HCT116 (cell line): ENCODE measurements around the gene ZNF319. TPM values are rescaled to one million over a fixed set of nuclear protein-coding genes. Genes with fewer than 3 reads are reported as not detected.

ENCODE experiments used
- ATAC-seq: fragments of 200-7000 bp; cut with Tn5 transposase; 2 replicates; pipeline ENCODE4 v1.9.1; 2020; ENCODE audit warnings: mild to moderate bottlenecking, moderate library complexity
- BruUV-seq: library from RNA; stranded (reverse); fragments of 400-500 nt; replicated peaks from 2 replicates; lab custom pipeline; 2021; lab: Mats Ljungman, UMichigan
- CTCF ChIA-PET: fragments of 300-600 bp; sonication (Branson Sonifier 250); formaldehyde crosslinking; loops from one replicate; lab custom pipeline; 2021; ENCODE audit warnings: antibody characterized with exemption; lab: Charles Lee
- POLR2A ChIA-PET: fragments of 300-600, 350-600 bp; sonication (Branson Sonifier 250); formaldehyde crosslinking; loops from one replicate; lab custom pipeline; 2021; ENCODE audit warnings: antibody characterized with exemption; lab: Charles Lee
- RAD21 ChIA-PET, 2 experiments: fragments of 300-600 bp; sonication (Branson Sonifier 250); formaldehyde crosslinking; loops; one replicate each; lab custom pipeline; 2023; ENCODE audit warnings: low total read pairs in 2 of 2; ENCODE audit not compliant: uncharacterized antibody in 2 of 2, unreplicated experiment in 2 of 2, low non-redundant PET in 1 of 2; lab: Charles Lee
- DNase-seq: peaks from one replicate; pipeline ENCODE4 v3.0.0-alpha.2; 2010; ENCODE audit warnings: low read depth, low spot score
- H2AFZ ChIP-seq: fragments of 200-600 bp; shearing (Covaris generic), sonication (generic); 2 replicates; pipeline ENCODE4 v1.6.1; 2017; ENCODE audit warnings: low read depth, mixed run types, mixed read lengths, antibody characterized with exemption, low read length; ENCODE audit not compliant: poor library complexity, severe bottlenecking
- H3K27ac ChIP-seq: 2 replicates; pipeline ENCODE4 v1.5.1; 2012; ENCODE audit warnings: low read depth, low read length
- H3K27me3 ChIP-seq: fragments of 200-600 bp; sonication (generic); 2 replicates; pipeline ENCODE4 v1.6.1; 2016; ENCODE audit warnings: mixed run types, low read length, mixed read lengths; ENCODE audit not compliant: insufficient read depth
- H3K36me3 ChIP-seq, 2 experiments: fragments of 200-500 bp in 1 of 2; fragments of 200-600 bp in 1 of 2; sonication (Bioruptor generic) in 1 of 2; sonication (generic) in 1 of 2; 2 replicates each; pipeline versions ENCODE4 v1.5.1 to v1.6.1; 2014 to 2016; ENCODE audit warnings: low read length in 2 of 2, inconsistent platforms in 1 of 2, mixed read lengths in 1 of 2, mixed run types in 1 of 2; ENCODE audit not compliant: insufficient read depth in 2 of 2, control insufficient read depth in 1 of 2
- H3K4me1 ChIP-seq, 2 experiments: fragments of 200-600 bp in 1 of 2; sonication (generic) in 1 of 2; 2 replicates each; pipeline versions ENCODE4 v1.5.1 to v1.6.1; 2012 to 2017; ENCODE audit warnings: low read length in 2 of 2, inconsistent platforms in 1 of 2, mild to moderate bottlenecking in 1 of 2, mixed read lengths in 1 of 2, mixed run types in 1 of 2, moderate library complexity in 1 of 2; ENCODE audit not compliant: insufficient read depth in 2 of 2, control insufficient read depth in 1 of 2
- H3K4me2 ChIP-seq: fragments of 200-600 bp; sonication (generic); 2 replicates; pipeline ENCODE4 v1.6.1; 2017; ENCODE audit warnings: mixed run types, low read length, mixed read lengths
- H3K4me3 ChIP-seq, 2 experiments: fragments of 200-600 bp in 1 of 2; sonication (generic) in 1 of 2; replicated peaks in 1 of 2; 2 replicates each; pipeline ENCODE4 v1.5.1; 2011 to 2016; ENCODE audit warnings: low read length in 2 of 2, control low read depth in 1 of 2, low read depth in 1 of 2, mild to moderate bottlenecking in 1 of 2, mixed read lengths in 1 of 2, mixed run types in 1 of 2
- H3K79me2 ChIP-seq: fragments of 200-600 bp; sonication (generic); 2 replicates; pipeline ENCODE4 v1.6.1; 2017; ENCODE audit warnings: mild to moderate bottlenecking, mixed run types, low read length, moderate library complexity, mixed read lengths; ENCODE audit not compliant: insufficient read depth
- H3K9ac ChIP-seq: fragments of 200-600 bp; sonication (generic); 2 replicates; pipeline ENCODE4 v1.6.1; 2016; ENCODE audit warnings: low read length, mixed read lengths
- H3K9me2 ChIP-seq: fragments of 200-600 bp; sonication (generic), shearing (Covaris generic); 2 replicates; pipeline ENCODE4 v1.6.1; 2017; ENCODE audit warnings: mixed run types, mild to moderate bottlenecking, moderate library complexity; ENCODE audit not compliant: insufficient read depth
- H3K9me3 ChIP-seq, 2 experiments: fragments of 200-500 bp in 1 of 2; fragments of 200-600 bp in 1 of 2; sonication (Bioruptor generic) in 1 of 2; sonication (generic) in 1 of 2; 2 replicates each; pipeline ENCODE4 v1.6.1; 2014 to 2017; ENCODE audit warnings: low read length in 2 of 2, mixed read lengths in 2 of 2, inconsistent platforms in 1 of 2, low read depth in 1 of 2, mild to moderate bottlenecking in 1 of 2, mixed run types in 1 of 2, moderate library complexity in 1 of 2; ENCODE audit not compliant: control insufficient read depth in 1 of 2, insufficient read depth in 1 of 2
- H4K20me1 ChIP-seq: fragments of 200-600 bp; sonication (generic), shearing (Covaris generic); 2 replicates; pipeline ENCODE4 v1.6.1; 2017; ENCODE audit warnings: mixed run types, mild to moderate bottlenecking, moderate library complexity; ENCODE audit not compliant: insufficient read depth
- CBX3 ChIP-seq: IDR thresholded peaks from 2 replicates; pipeline ENCODE4 v1.6.1; 2012; ENCODE audit warnings: low read depth
- CEBPB ChIP-seq: IDR thresholded peaks from 2 replicates; pipeline ENCODE4 v1.6.1; 2012; ENCODE audit warnings: low read depth
- EGR1 ChIP-seq: IDR thresholded peaks from 2 replicates; pipeline ENCODE4 v1.6.1; 2012; ENCODE audit warnings: low read depth
- EZH2 ChIP-seq: fragments of 200-600 bp; sonication (generic); IDR thresholded peaks from 2 replicates; pipeline ENCODE4 v1.6.1; 2017; ENCODE audit warnings: antibody characterized with exemption, mixed run types
- EZH2phosphoT487 ChIP-seq: fragments of 200-600 bp; IDR thresholded peaks from 2 replicates; pipeline ENCODE4 v1.6.1; 2018; ENCODE audit warnings: antibody characterized with exemption, borderline replicate concordance
- POLR2A ChIP-seq: IDR thresholded peaks from 2 replicates; pipeline ENCODE4 v1.7.0; 2011; ENCODE audit warnings: borderline replicate concordance; ENCODE audit not compliant: insufficient read depth, insufficient read length; ENCODE audit errors: extremely low read depth
- POLR2AphosphoS5 ChIP-seq: IDR thresholded peaks from 2 replicates; pipeline ENCODE4 v1.6.1; 2011; ENCODE audit warnings: mild to moderate bottlenecking, low read depth, low read length, moderate library complexity
- RAD21 ChIP-seq: IDR thresholded peaks from 2 replicates; pipeline ENCODE4 v1.6.1; 2012; ENCODE audit warnings: low read depth, mild to moderate bottlenecking
- SIN3A ChIP-seq: IDR thresholded peaks from 2 replicates; pipeline ENCODE4 v1.6.1; 2012; ENCODE audit warnings: low read depth
- SP1 ChIP-seq: IDR thresholded peaks from 2 replicates; pipeline ENCODE4 v1.6.1; 2012; ENCODE audit warnings: low read depth
- SRF ChIP-seq: IDR thresholded peaks from 2 replicates; pipeline ENCODE4 v1.6.1; 2012; ENCODE audit warnings: low read depth
- TCF7L2 ChIP-seq: IDR thresholded peaks from 2 replicates; pipeline ENCODE4 v1.7.0; 2011; ENCODE audit warnings: borderline replicate concordance, inconsistent platforms; ENCODE audit not compliant: insufficient read depth, insufficient read length; ENCODE audit errors: extremely low read depth
- YY1 ChIP-seq: IDR thresholded peaks from 2 replicates; pipeline ENCODE4 v1.6.1; 2011; ENCODE audit warnings: low read length, low read depth, moderate library complexity, mild to moderate bottlenecking; ENCODE audit not compliant: insufficient replicate concordance; ENCODE audit errors: extremely low read depth
- ZNF274 ChIP-seq: fragments of 200-500 bp; sonication (Bioruptor generic); IDR thresholded peaks from 2 replicates; pipeline ENCODE4 v1.6.1; 2014; ENCODE audit warnings: mild to moderate bottlenecking, low read depth, low read length, inconsistent platforms
- intact Hi-C: fragments of 100-400 bp; cut with micrococcal nuclease; formaldehyde crosslinking; loops from 2 replicates; pipeline ENCODE4 v1.10.0; 2022
- total RNA-seq: library from RNA; stranded (reverse); gene quantifications from one replicate; pipeline ENCODE4 v1.2.1, GENCODE V29; 2021; ENCODE audit not compliant: unreplicated experiment
- TF ChIP-seq, protein P1 (sequence below): IDR thresholded peaks from 2 replicates; pipeline ENCODE4 v1.6.1; 2012

ZNF319 gene
- total RNA-seq, 1 experiment from 2014 or later = 7.1 TPM

DNA sequence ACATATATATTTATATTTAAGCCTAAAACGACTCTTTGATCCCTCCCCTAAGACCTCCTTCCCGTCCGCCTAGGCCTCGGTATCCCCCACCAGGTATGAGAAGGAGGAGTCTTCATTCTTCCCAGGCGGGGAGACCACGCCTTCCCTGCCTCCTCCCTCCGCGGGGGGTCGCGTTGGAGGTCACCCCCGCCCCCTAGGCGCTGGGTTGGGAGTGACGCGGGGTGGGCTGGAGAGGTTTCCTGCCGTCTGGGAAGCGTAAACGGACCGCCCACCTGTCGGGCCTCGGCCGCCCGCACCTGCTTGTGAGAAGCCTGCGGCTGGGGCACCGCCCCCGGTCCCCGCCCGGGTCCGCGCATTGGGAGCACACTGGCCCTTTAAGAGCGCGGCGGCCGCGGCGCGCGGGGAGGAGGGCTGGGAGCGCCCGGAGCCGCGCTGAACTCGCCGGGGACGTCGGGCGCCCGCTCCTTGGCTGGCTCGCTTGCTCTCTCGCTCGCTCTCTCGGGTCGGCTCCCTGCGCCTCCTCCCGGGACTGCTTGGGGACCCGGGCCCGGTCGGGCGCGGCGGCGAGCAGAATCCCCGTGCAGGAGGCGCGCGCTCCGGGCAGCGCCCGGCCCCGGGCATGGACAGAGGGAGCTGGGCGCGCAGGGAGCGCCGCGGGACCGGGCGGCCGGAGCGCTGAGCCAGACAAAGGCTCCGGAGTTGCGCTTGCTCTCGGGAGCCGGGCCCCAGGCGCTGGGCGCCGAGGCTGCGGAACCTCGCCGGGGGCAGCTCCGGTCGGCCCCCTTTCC lies 25.1 kb upstream of the ZNF319 start, which contains the start of gene MMP15:
MMP15 (plus strand) TSS at position 404 of the 788 bp plus-strand sequence. CDS start 597 bp downstream, outside the sequence.
- H3K27me3 ChIP-seq = no peaks in the 10 kb centered on the region
- TF ChIP-seq SP1 (peak; percentile 78), TCF7L2 (peak; percentile 24), EZH2phosphoT487 (no peak), CBX3 (peak; percentile 7), SRF (no peak), SIN3A (peak; percentile 73), ZNF274 (no peak), POLR2AphosphoS5 (peak; percentile 74), RAD21 (no peak), EGR1 (peak; percentile 87), YY1 (peak; percentile 65), POLR2A (peak; percentile 60), EZH2 (no peak), CEBPB (no peak)
- TF ChIP-seq, protein P1, sequence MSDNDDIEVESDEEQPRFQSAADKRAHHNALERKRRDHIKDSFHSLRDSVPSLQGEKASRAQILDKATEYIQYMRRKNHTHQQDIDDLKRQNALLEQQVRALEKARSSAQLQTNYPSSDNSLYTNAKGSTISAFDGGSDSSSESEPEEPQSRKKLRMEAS = peak; percentile 83
- DNase-seq = peak; percentile 94
- no TSS peak for BruUV-seq
- H3K36me3 ChIP-seq = no peaks in the 10 kb centered on the region
- ChIA-PET CTCF (interaction anchor here (0.9 to 2.8 kb wide), 4 partner anchors 11 to 104 kb away, joined by 3 to 8 read pairs (median 6); partner anchors contain the start of gene CFAP20), POLR2A (interaction anchor here (1.2 to 2.0 kb wide), 3 partner anchors 11 to 104 kb away, joined by 4 to 13 read pairs (median 4); partner anchors contain the start of gene CFAP20), RAD21 (interaction anchor here (0.9 to 1.0 kb wide), 2 partner anchors 104 kb away, joined by 3 read pairs; partner anchors contain the start of gene CFAP20 (in 2 of the 2))
- H2AFZ ChIP-seq = peak within 1 kb of the TSS; percentile 71
- H3K9me2 ChIP-seq = no peaks in the 10 kb centered on the region
- peaks cover 29 to 52% of the 10 kb centered on the region in 2 experiments for H3K4me1 ChIP-seq
- H3K27ac ChIP-seq = peak within 1 kb of the TSS; percentile 93
- H3K9me3 ChIP-seq = no peaks in the 10 kb centered on the region
- intact Hi-C loops = loop anchor here (1.0 to 10.0 kb wide), 3 partner anchors 104 to 309 kb away; partner anchors contain the start of gene CFAP20
- peaks cover 37% of the 10 kb centered on the region; the same call in 1 of the 2 replicates for H3K79me2 ChIP-seq
- H4K20me1 ChIP-seq = no peaks in the 10 kb centered on the region
- ATAC-seq = peak; percentile 70
- H3K4me3 ChIP-seq = peak within 1 kb of the TSS; percentile 78 to 94
- peak within 1 kb of the TSS; percentile 73 for H3K9ac ChIP-seq
- H3K4me2 ChIP-seq = peak within 1 kb of the TSS; percentile 95
